CD14-positive monocyte (primary cell): ENCODE data around the gene DNAH1. TPM values are rescaled to one million over a fixed set of nuclear protein-coding genes. Genes with fewer than 3 reads are reported as not detected.

ENCODE experiments used
- DNase-seq, 3 donors: peaks; one replicate each; pipeline ENCODE4 v3.0.0-alpha.2; 2011 to 2022
- H2AFZ ChIP-seq: 2 replicates; pipeline ENCODE4 v1.6.0; 2012; ENCODE audit warnings: mild to moderate bottlenecking, low read depth, low read length, inconsistent platforms; ENCODE audit not compliant: insufficient read depth, poor library complexity, severe bottlenecking
- H3K27ac ChIP-seq, 2 donors: 1 replicate in 1 of 2; 2 replicates in 1 of 2; pipeline ENCODE4 v1.5.1; 2012 to 2013; ENCODE audit warnings: low read length in 2 of 2, control low read depth in 1 of 2, inconsistent platforms in 1 of 2, low read depth in 1 of 2, mild to moderate bottlenecking in 1 of 2
- H3K27me3 ChIP-seq, 2 donors: one replicate each; pipeline versions ENCODE4 v1.6.0 to v1.6.1; 2011 to 2013; ENCODE audit warnings: low read length in 2 of 2; ENCODE audit not compliant: control insufficient read depth in 2 of 2, insufficient read depth in 2 of 2
- H3K36me3 ChIP-seq, 2 donors: replicated peaks in 1 of 2; 1 replicate in 1 of 2; 2 replicates in 1 of 2; pipeline versions ENCODE4 v1.5.1 to v1.6.1; 2012 to 2013; ENCODE audit warnings: low read length in 2 of 2, control low read depth in 1 of 2, inconsistent platforms in 1 of 2, mild to moderate bottlenecking in 1 of 2; ENCODE audit not compliant: insufficient read depth in 2 of 2, control insufficient read depth in 1 of 2
- H3K4me1 ChIP-seq, 2 donors: 1 replicate in 1 of 2; 2 replicates in 1 of 2; pipeline versions ENCODE4 v1.5.1 to v1.6.1; 2012 to 2013; ENCODE audit warnings: low read length in 2 of 2, control low read depth in 1 of 2, inconsistent platforms in 1 of 2, mild to moderate bottlenecking in 1 of 2, moderate library complexity in 1 of 2; ENCODE audit not compliant: insufficient read depth in 2 of 2, control insufficient read depth in 1 of 2
- H3K4me2 ChIP-seq: replicated peaks from 2 replicates; pipeline ENCODE3; 2012; ENCODE audit warnings: low read length, moderate library complexity, mild to moderate bottlenecking; ENCODE audit not compliant: poor library complexity, severe bottlenecking; ENCODE audit errors: extremely low read depth
- H3K4me3 ChIP-seq, 3 experiments: fragments of 200-600 bp in 1 of 3; sonication (generic) in 1 of 3; replicated peaks in 1 of 3; 1 replicate in 2 of 3; 2 replicates in 1 of 3; pipeline ENCODE4 v1.5.1; 2011 to 2013; ENCODE audit warnings: low read length in 3 of 3, mild to moderate bottlenecking in 3 of 3, control low read depth in 2 of 3, low read depth in 2 of 3, inconsistent platforms in 1 of 3, moderate library complexity in 1 of 3
- H3K79me2 ChIP-seq: 2 replicates; pipeline ENCODE4 v1.6.0; 2012; ENCODE audit warnings: mild to moderate bottlenecking, control low read depth, inconsistent platforms, low read length, moderate library complexity; ENCODE audit not compliant: insufficient read depth
- H3K9ac ChIP-seq: 2 replicates; pipeline ENCODE4 v1.6.0; 2017; ENCODE audit warnings: low read length, mild to moderate bottlenecking; ENCODE audit not compliant: insufficient read depth, poor library complexity, severe bottlenecking
- H3K9me3 ChIP-seq, 2 donors: replicated peaks in 1 of 2; 1 replicate in 1 of 2; 2 replicates in 1 of 2; pipeline versions ENCODE4 v1.5.1 to v1.6.1; 2012 to 2013; ENCODE audit warnings: low read length in 2 of 2, control low read depth in 1 of 2; ENCODE audit not compliant: control insufficient read depth in 1 of 2, insufficient read depth in 1 of 2
- H4K20me1 ChIP-seq: 2 replicates; pipeline ENCODE4 v1.6.0; 2012; ENCODE audit warnings: mild to moderate bottlenecking, low read length, control low read depth, moderate library complexity; ENCODE audit not compliant: insufficient read depth
- H3K27ac Mint-ChIP-seq, 7 donors: one replicate each; pipeline ENCODE4 v1.8.0; 2020; ENCODE audit warnings: mild to moderate bottlenecking in 7 of 7, mixed read lengths in 7 of 7, moderate library complexity in 6 of 7, inconsistent platforms in 2 of 7
- H3K27me3 Mint-ChIP-seq, 3 donors: one replicate each; pipeline ENCODE4 v1.8.0; 2021 to 2022; ENCODE audit warnings: low read depth in 3 of 3, mild to moderate bottlenecking in 3 of 3, mixed read lengths in 3 of 3, moderate library complexity in 3 of 3, inconsistent platforms in 1 of 3
- H3K36me3 Mint-ChIP-seq, 2 donors: one replicate each; pipeline ENCODE4 v1.8.0; 2020; ENCODE audit warnings: mixed read lengths in 2 of 2, inconsistent platforms in 1 of 2, mild to moderate bottlenecking in 1 of 2
- H3K4me1 Mint-ChIP-seq: one replicate; pipeline ENCODE4 v1.8.0; 2020; ENCODE audit warnings: mild to moderate bottlenecking, mixed read lengths
- H3K4me3 Mint-ChIP-seq, 2 donors: one replicate each; pipeline ENCODE4 v1.8.0; 2020; ENCODE audit warnings: mild to moderate bottlenecking in 2 of 2, mixed read lengths in 2 of 2, moderate library complexity in 1 of 2
- H3K9me3 Mint-ChIP-seq, 7 donors: one replicate each; pipeline ENCODE4 v1.8.0; 2020 to 2022; ENCODE audit warnings: mixed read lengths in 7 of 7, mild to moderate bottlenecking in 6 of 7, moderate library complexity in 6 of 7, inconsistent platforms in 2 of 7
- CTCF ChIP-seq: fragments of 200-600 bp; IDR thresholded peaks from one replicate; pipeline ENCODE4 v1.8.0; 2022; ENCODE audit warnings: antibody characterized with exemption, mild to moderate bottlenecking
- WGBS: methylation state at CpG from one replicate; pipeline ENCODE4 v1.1.5; 2013; ENCODE audit warnings: missing lambda C conversion rate; ENCODE audit not compliant: insufficient coverage; 5-methylcytosine and 5-hydroxymethylcytosine counted together
- intact Hi-C, 2 donors: fragments of 100-400 bp; cut with micrococcal nuclease; formaldehyde crosslinking; loops; one replicate each; pipeline versions ENCODE4 v1.15.0 to v1.15.1; 2023
- polyA plus RNA-seq, 3 donors: library from polyadenylated mRNA; depleted of rRNA in 1 of 3; unstranded in 2 of 3; stranded (reverse) in 1 of 3; fragments of 300-500 nt in 2 of 3; fragments of >200 nt in 1 of 3; fragmentation: Illumina TruSeq in 2 of 3; gene quantifications; 1 replicate in 2 of 3; 2 replicates in 1 of 3; pipeline ENCODE4 v1.2.3, GENCODE V29; 2012 to 2021

Gene DNAH1
- polyA plus RNA-seq, 3 donors = 0.15 to 47.0 (median 0.25) TPM

GRCh38 chr3:52364322-52365035 is 48.4 kb downstream of the DNAH1 start:
- no peaks in the 10 kb centered on the region for H3K79me2 ChIP-seq
- no peak overlapping the region for H3K4me3 ChIP-seq
- H3K27ac ChIP-seq = no peak overlapping the region
- WGBS = 96% methylated on average over 17 of the region's 19 CpGs
- no peak overlapping the region for H3K9ac ChIP-seq
- no peak for TF ChIP-seq CTCF
- H3K4me1 Mint-ChIP-seq = no peaks in the 10 kb centered on the region
- peaks cover 74 to 98% of the 10 kb centered on the region in 2 donors for H3K36me3 ChIP-seq
- no peaks in the 10 kb centered on the region for H3K9me3 Mint-ChIP-seq
- no peaks in the 10 kb centered on the region for H4K20me1 ChIP-seq
- H3K9me3 ChIP-seq = no peaks in the 10 kb centered on the region
- no peak for DNase-seq
- H2AFZ ChIP-seq = no peak overlapping the region
- H3K4me2 ChIP-seq = no peak overlapping the region
- peaks cover 79 to 92% of the 10 kb centered on the region in 2 donors for H3K36me3 Mint-ChIP-seq
- H3K27ac Mint-ChIP-seq = no peak overlapping the region
- H3K27me3 Mint-ChIP-seq = peaks cover 0 to 6% (median 6%) of the 10 kb centered on the region in 3 donors
- H3K4me3 Mint-ChIP-seq = no peak overlapping the region
- intact Hi-C loops = no loop called here
- no peaks in the 10 kb centered on the region for H3K4me1 ChIP-seq
- no peaks in the 10 kb centered on the region for H3K27me3 ChIP-seq

DNA sequence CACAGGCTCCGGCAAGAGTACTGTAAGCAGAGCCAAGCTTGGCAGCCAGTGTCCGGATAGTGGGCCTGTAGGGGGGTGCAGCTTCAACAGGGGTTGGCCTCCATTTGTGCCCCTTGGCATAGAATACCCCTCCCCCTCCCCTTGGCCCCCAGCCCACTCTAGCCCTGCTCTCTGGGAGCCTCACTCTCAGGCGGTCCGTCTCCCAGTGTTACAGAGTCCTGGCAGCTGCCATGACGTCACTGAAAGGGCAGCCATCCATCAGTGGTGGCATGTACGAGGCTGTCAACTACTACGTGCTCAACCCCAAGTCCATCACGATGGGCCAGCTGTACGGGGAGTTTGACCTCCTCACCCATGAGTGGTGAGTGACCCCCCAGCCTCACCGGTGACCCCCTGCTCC is 50.4 kb downstream of the DNAH1 start:
- Histone ChIP-seq H3K4me1 (no peaks in the 10 kb centered on the region), H4K20me1 (no peaks in the 10 kb centered on the region), H3K27ac (no peak overlapping the region), H3K4me2 (no peak overlapping the region), H3K27me3 (no peaks in the 10 kb centered on the region), H3K9ac (no peak overlapping the region), H3K79me2 (no peaks in the 10 kb centered on the region), H2AFZ (no peak overlapping the region), H3K4me3 (no peak overlapping the region), H3K36me3 (peaks cover 72 to 97% of the 10 kb centered on the region in 2 donors), H3K9me3 (no peaks in the 10 kb centered on the region)
- H3K27ac Mint-ChIP-seq = no peak overlapping the region
- H3K36me3 Mint-ChIP-seq = peaks cover 77 to 88% of the 10 kb centered on the region in 2 donors
- no peaks in the 10 kb centered on the region for H3K4me1 Mint-ChIP-seq
- intact Hi-C loops = no loop called here
- H3K27me3 Mint-ChIP-seq = peaks cover 0 to 9% (median 6%) of the 10 kb centered on the region in 3 donors
- TF ChIP-seq CTCF = no peak
- no peak for DNase-seq
- 95% methylated on average over 6 of the region's 10 CpGs for WGBS
- H3K9me3 Mint-ChIP-seq = no peaks in the 10 kb centered on the region
- no peak overlapping the region for H3K4me3 Mint-ChIP-seq
